Keratinocyte (primary cell): ENCODE data around the gene NDUFB8. TPM values are rescaled to one million over a fixed set of nuclear protein-coding genes. Genes with fewer than 3 reads are reported as not detected.

Experiments used
- DNase-seq: peaks from one replicate; pipeline ENCODE4 v3.0.0-alpha.2; 2011; ENCODE audit warnings: low read depth, missing footprints, low spot score
- FAIRE-seq: peaks from 2 replicates; lab custom pipeline; 2011; peaks lifted over from hg19 to GRCh38; lab: Jason Lieb, UNC
- H2AFZ ChIP-seq: 2 replicates; pipeline ENCODE4 v1.6.0; 2012; ENCODE audit warnings: low read length, control low read depth, inconsistent platforms; ENCODE audit not compliant: control insufficient read depth
- H3K27ac ChIP-seq: 2 replicates; pipeline ENCODE4 v1.5.1; 2011; ENCODE audit warnings: low read length; ENCODE audit not compliant: control insufficient read depth, insufficient read depth
- H3K27me3 ChIP-seq: 3 replicates; pipeline ENCODE4 v1.6.0; 2011; ENCODE audit warnings: low read length; ENCODE audit not compliant: control insufficient read depth, insufficient read depth; ENCODE audit errors: extremely low read depth
- H3K36me3 ChIP-seq, 2 experiments: 2 replicates in 1 of 2; 3 replicates in 1 of 2; pipeline ENCODE4 v1.5.1; 2011; ENCODE audit warnings: low read length in 2 of 2, mild to moderate bottlenecking in 1 of 2; ENCODE audit not compliant: control insufficient read depth in 2 of 2, insufficient read depth in 2 of 2; ENCODE audit errors: extremely low read depth in 1 of 2
- H3K4me1 ChIP-seq: 3 replicates; pipeline ENCODE4 v1.5.1; 2011; ENCODE audit warnings: low read length; ENCODE audit not compliant: control insufficient read depth, insufficient read depth; ENCODE audit errors: extremely low read depth
- H3K4me2 ChIP-seq: 3 replicates; pipeline ENCODE4 v1.6.0; 2011; ENCODE audit warnings: low read depth, low read length; ENCODE audit not compliant: control insufficient read depth, insufficient read depth; ENCODE audit errors: extremely low read depth
- H3K4me3 ChIP-seq, 3 experiments: fragments of 200-600 bp in 1 of 3; sonication (generic) in 1 of 3; 2 replicates in 2 of 3; 3 replicates in 1 of 3; pipeline ENCODE4 v1.5.1; 2011 to 2016; ENCODE audit warnings: low read length in 3 of 3, mild to moderate bottlenecking in 3 of 3, control low read depth in 2 of 3, inconsistent platforms in 1 of 3, low read depth in 1 of 3, mixed read lengths in 1 of 3, mixed run types in 1 of 3, moderate library complexity in 1 of 3; ENCODE audit not compliant: control insufficient read depth in 2 of 3, insufficient read depth in 2 of 3; ENCODE audit errors: extremely low read depth in 1 of 3
- H3K79me2 ChIP-seq: 2 replicates; pipeline ENCODE4 v1.6.0; 2012; ENCODE audit warnings: low read length; ENCODE audit not compliant: control insufficient read depth, insufficient read depth
- H3K9ac ChIP-seq: 3 replicates; pipeline ENCODE4 v1.6.0; 2011; ENCODE audit warnings: low read length; ENCODE audit not compliant: control insufficient read depth, insufficient read depth; ENCODE audit errors: extremely low read depth
- H3K9me1 ChIP-seq: 3 replicates; pipeline ENCODE4 v1.6.0; 2011; ENCODE audit warnings: low read length; ENCODE audit not compliant: control insufficient read depth, insufficient read depth; ENCODE audit errors: extremely low read depth
- H3K9me3 ChIP-seq: 2 replicates; pipeline ENCODE4 v1.5.1; 2012; ENCODE audit warnings: low read depth, low read length; ENCODE audit not compliant: control insufficient read depth
- H4K20me1 ChIP-seq: 3 replicates; pipeline ENCODE4 v1.6.0; 2011; ENCODE audit warnings: low read length; ENCODE audit not compliant: control insufficient read depth, insufficient read depth; ENCODE audit errors: extremely low read depth
- EZH2 ChIP-seq: IDR thresholded peaks from one replicate; pipeline ENCODE4 v1.6.1; 2012; ENCODE audit warnings: inconsistent platforms, mild to moderate bottlenecking, low read length, moderate library complexity
- dilution Hi-C: fragments of 300-500 bp; cut with MboI; formaldehyde crosslinking; loops from one replicate; pipeline ENCODE4 v1.7.0; 2020; ENCODE audit warnings: low sequenced_read_pairs; ENCODE audit not compliant: extremely low pct_ligation_motif_present
- polyA plus RNA-seq, 5 experiments: library from polyadenylated mRNA; depleted of rRNA in 3 of 5; stranded (reverse) in 3 of 5; stranded (forward) in 1 of 5; unstranded in 1 of 5; fragments of >200 nt; gene quantifications; 1 replicate in 1 of 5; 2 replicates in 3 of 5; 3 replicates in 1 of 5; pipeline versions ENCODE4 v1.2.1 to v1.2.3, GENCODE V29; 2011 to 2012; ENCODE audit warnings: missing spikeins in 2 of 5, low read depth in 1 of 5, low replicate concordance in 1 of 5
- TF ChIP-seq, protein P1 (sequence below), 3 experiments: IDR thresholded peaks in 1 of 3; conservative IDR thresholded peaks in 1 of 3; optimal IDR thresholded peaks in 1 of 3; 2 replicates in 2 of 3; 3 replicates in 1 of 3; pipeline versions ENCODE3 to v1.5.1; 2011; ENCODE audit warnings: low read length in 3 of 3, mild to moderate bottlenecking in 3 of 3, moderate library complexity in 2 of 3, control low read depth in 1 of 3, inconsistent platforms in 1 of 3; ENCODE audit not compliant: insufficient read depth in 2 of 3; ENCODE audit errors: extremely low read depth in 1 of 3

The NDUFB8 gene
- polyA plus RNA-seq, 1 donor (not counting 4 experiments of a cell fraction or from before 2014, with no cell fraction given): 178 TPM

- peaks cover 3% of the 10 kb centered on the region for H3K79me2 ChIP-seq
- H3K9me1 ChIP-seq: no peaks in the 10 kb centered on the region
- H3K27ac ChIP-seq: no peak overlapping the region
- no peak overlapping the region for H2AFZ ChIP-seq
- dilution Hi-C loops: no loop called here
- no peaks in the 10 kb centered on the region for H3K4me1 ChIP-seq
- H4K20me1 ChIP-seq: no peaks in the 10 kb centered on the region
- H3K36me3 ChIP-seq: peaks cover 37 to 39% of the 10 kb centered on the region in 2 experiments
- DNase-seq (no peak), FAIRE-seq (no peak)
- no peak overlapping the region for H3K4me3 ChIP-seq
- TF ChIP-seq, protein P1, sequence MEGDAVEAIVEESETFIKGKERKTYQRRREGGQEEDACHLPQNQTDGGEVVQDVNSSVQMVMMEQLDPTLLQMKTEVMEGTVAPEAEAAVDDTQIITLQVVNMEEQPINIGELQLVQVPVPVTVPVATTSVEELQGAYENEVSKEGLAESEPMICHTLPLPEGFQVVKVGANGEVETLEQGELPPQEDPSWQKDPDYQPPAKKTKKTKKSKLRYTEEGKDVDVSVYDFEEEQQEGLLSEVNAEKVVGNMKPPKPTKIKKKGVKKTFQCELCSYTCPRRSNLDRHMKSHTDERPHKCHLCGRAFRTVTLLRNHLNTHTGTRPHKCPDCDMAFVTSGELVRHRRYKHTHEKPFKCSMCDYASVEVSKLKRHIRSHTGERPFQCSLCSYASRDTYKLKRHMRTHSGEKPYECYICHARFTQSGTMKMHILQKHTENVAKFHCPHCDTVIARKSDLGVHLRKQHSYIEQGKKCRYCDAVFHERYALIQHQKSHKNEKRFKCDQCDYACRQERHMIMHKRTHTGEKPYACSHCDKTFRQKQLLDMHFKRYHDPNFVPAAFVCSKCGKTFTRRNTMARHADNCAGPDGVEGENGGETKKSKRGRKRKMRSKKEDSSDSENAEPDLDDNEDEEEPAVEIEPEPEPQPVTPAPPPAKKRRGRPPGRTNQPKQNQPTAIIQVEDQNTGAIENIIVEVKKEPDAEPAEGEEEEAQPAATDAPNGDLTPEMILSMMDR (optimal IDR thresholded peaks at IDR 0.05 in 1 of 3, IDR thresholded peaks at IDR 0.05 in 1 of 3, conservative IDR thresholded peaks at IDR 0.05 in 1 of 3; ENCODE audit: extremely low read depth in 1 of 3, insufficient read depth in 2 of 3, low read length in 3 of 3): no peak
- no peak for TF ChIP-seq EZH2
- H3K9me3 ChIP-seq: no peaks in the 10 kb centered on the region
- no peaks in the 10 kb centered on the region for H3K27me3 ChIP-seq
- no peak overlapping the region for H3K4me2 ChIP-seq
- no peak overlapping the region for H3K9ac ChIP-seq
Measured at GRCh38 chr10:100544950-100545349, 15.3 kb upstream of the NDUFB8 start.

DNA sequence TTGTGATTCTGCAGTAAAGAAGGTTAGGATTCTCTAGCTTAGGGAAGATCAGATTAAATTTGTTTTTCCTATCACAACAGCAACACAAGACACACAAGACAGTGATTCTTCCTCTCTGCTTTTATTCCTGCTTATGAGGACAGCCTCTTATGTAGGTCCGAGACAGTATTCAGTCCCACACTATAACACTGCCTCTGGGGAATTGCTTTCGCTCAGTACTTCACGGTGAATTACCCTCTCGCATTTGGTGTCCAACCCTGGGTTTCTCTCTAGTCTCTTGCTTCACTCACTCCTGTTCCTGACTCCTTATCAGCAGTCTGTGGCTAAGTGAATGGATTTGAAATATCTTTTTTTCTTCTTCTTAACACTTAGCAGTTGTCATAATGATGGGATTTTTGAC, 7.8 kb upstream of the NDUFB8 start:
- no peak overlapping the region for H3K4me3 ChIP-seq
- FAIRE-seq: no peak
- no peaks in the 10 kb centered on the region for H3K9me3 ChIP-seq
- H2AFZ ChIP-seq: no peak overlapping the region
- no peaks in the 10 kb centered on the region for H3K27me3 ChIP-seq
- peaks cover 37% of the 10 kb centered on the region for H3K79me2 ChIP-seq
- no peaks in the 10 kb centered on the region for H3K9me1 ChIP-seq
- no peak overlapping the region for H3K9ac ChIP-seq
- H3K4me1 ChIP-seq: peaks cover 13% of the 10 kb centered on the region
- no peak overlapping the region for H3K27ac ChIP-seq
- H3K4me2 ChIP-seq: peak overlapping the region; percentile 80
- peaks cover 8 to 11% of the 10 kb centered on the region in 2 experiments for H3K36me3 ChIP-seq
- no peaks in the 10 kb centered on the region for H4K20me1 ChIP-seq
- dilution Hi-C loops: no loop called here
- no peak for DNase-seq
- TF ChIP-seq, protein P1 (optimal IDR thresholded peaks at IDR 0.05 in 1 of 3, IDR thresholded peaks at IDR 0.05 in 1 of 3, conservative IDR thresholded peaks at IDR 0.05 in 1 of 3; ENCODE audit: extremely low read depth in 1 of 3, insufficient read depth in 2 of 3, low read length in 3 of 3): no peak
- TF ChIP-seq EZH2: no peak
